K562 (cell line): Measurements from ENCODE around the gene PI4K2B. TPM values are rescaled to one million over a fixed set of nuclear protein-coding genes. Genes with fewer than 3 reads are reported as not detected.

ENCODE experiments used
- BCL6 ChIP-seq: fragments of 250-450 bp; sonication (Bioruptor Pico); IDR thresholded peaks from 2 replicates; pipeline ENCODE4 v1.4.0; 2020
- CHAMP1 ChIP-seq: fragments of 450-650 bp; IDR thresholded peaks from 2 replicates; pipeline ENCODE4 v1.6.1; 2016; ENCODE audit warnings: mild to moderate bottlenecking
- CXXC5 ChIP-seq: fragments of 250-450 bp; sonication (Bioruptor Pico); IDR thresholded peaks from 2 replicates; pipeline ENCODE4 v1.8.0; 2022; ENCODE audit warnings: inconsistent platforms, mild to moderate bottlenecking, moderate library complexity
- HDGF ChIP-seq: fragments of 450-650 bp; IDR thresholded peaks from 2 replicates; pipeline ENCODE4 v1.6.1; 2016
- HMG20B ChIP-seq: fragments of 250-450 bp; sonication (Bioruptor Pico); IDR thresholded peaks from 2 replicates; pipeline ENCODE4 v1.5.0; 2021; ENCODE audit warnings: mild to moderate bottlenecking
- KDM4B ChIP-seq, 2 experiments: fragments of 450-650 bp in 1 of 2; sonication (generic) in 1 of 2; IDR thresholded peaks; 2 replicates each; pipeline ENCODE4 v1.6.1; 2016 to 2017; ENCODE audit warnings: borderline replicate concordance in 2 of 2, antibody characterized with exemption in 1 of 2, low read depth in 1 of 2, mild to moderate bottlenecking in 1 of 2
- LARP7 ChIP-seq: fragments of 450-650 bp; IDR thresholded peaks from 2 replicates; pipeline ENCODE4 v1.6.1; 2016
- NKRF ChIP-seq: fragments of 450-650 bp; IDR thresholded peaks from 2 replicates; pipeline ENCODE4 v1.6.1; 2016; ENCODE audit warnings: borderline replicate concordance
- PCBP1 ChIP-seq: fragments of 200-400 bp; formaldehyde crosslinking; IDR thresholded peaks from 2 replicates; pipeline ENCODE4 v1.6.1; 2018; ENCODE audit warnings: mild to moderate bottlenecking, low read depth, low read length; ENCODE audit not compliant: poor library complexity, severe bottlenecking
- PML ChIP-seq: IDR thresholded peaks from 2 replicates; pipeline ENCODE4 v1.6.1; 2012; ENCODE audit warnings: low read length, inconsistent platforms
- RBM34 ChIP-seq: fragments of 200-400 bp; formaldehyde crosslinking; IDR thresholded peaks from 2 replicates; pipeline ENCODE4 v1.6.1; 2018; ENCODE audit warnings: low read length, borderline replicate concordance; ENCODE audit not compliant: insufficient read depth
- SIN3A ChIP-seq, 2 experiments: fragments of 150-350 bp in 1 of 2; IDR thresholded peaks; 2 replicates each; pipeline ENCODE4 v1.6.1; 2011 to 2016; ENCODE audit warnings: borderline replicate concordance in 2 of 2, low read depth in 2 of 2, low read length in 2 of 2, mild to moderate bottlenecking in 2 of 2, moderate library complexity in 2 of 2; ENCODE audit not compliant: control insufficient read depth in 1 of 2
- SIRT6 ChIP-seq: IDR thresholded peaks from one replicate; pipeline ENCODE4 v1.6.1; 2012; ENCODE audit warnings: low read depth, mild to moderate bottlenecking, control low read depth, inconsistent platforms, low read length, moderate library complexity
- SMARCA4 ChIP-seq: fragments of 450-650 bp; IDR thresholded peaks from 2 replicates; pipeline ENCODE4 v1.6.1; 2016
- STAT6 ChIP-seq: sonication (generic); formaldehyde crosslinking; IDR thresholded peaks from 2 replicates; pipeline ENCODE4 v1.8.1; 2023; ENCODE audit warnings: mild to moderate bottlenecking, missing genetic modification reagents
- ZNF354B ChIP-seq: fragments of 250-450 bp; sonication (Bioruptor Pico); IDR thresholded peaks from 2 replicates; pipeline ENCODE4 v1.4.0; 2020
- ZNF518B ChIP-seq: fragments of 250-450 bp; sonication (Bioruptor Pico); IDR thresholded peaks from 2 replicates; pipeline ENCODE4 v1.5.0; 2021; ENCODE audit warnings: mild to moderate bottlenecking, moderate library complexity
- ZNF561 ChIP-seq: fragments of 450-650 bp; formaldehyde crosslinking; conservative IDR thresholded peaks from 2 replicates; pipeline ENCODE4 v1.4.0; 2020; ENCODE audit warnings: mild to moderate bottlenecking, moderate library complexity
- polyA plus RNA-seq, 8 experiments: library from polyadenylated mRNA; depleted of rRNA in 4 of 8; stranded (reverse) in 5 of 8; unstranded in 3 of 8; fragments of >200 nt; fragmentation: Nextera tagmentation in 2 of 8; fragmentation: Illumina TruSeq in 1 of 8; extraction: Ambion mirVana in 2 of 8; extraction: Trizol in 1 of 8; gene quantifications; 2 replicates each; pipeline versions ENCODE4 v1.2.1 to v1.2.3, GENCODE V29; 2011 to 2014; ENCODE audit warnings: inconsistent platforms in 1 of 8, missing spikeins in 1 of 8
- total RNA-seq, 7 experiments: library from RNA; depleted of rRNA in 6 of 7; stranded (reverse); fragments of >200 nt in 6 of 7; fragmentation: Illumina TruSeq in 2 of 7; extraction: Trizol in 2 of 7; gene quantifications; 2 replicates each; pipeline versions ENCODE4 v1.2.1 to v1.2.3, GENCODE V29; 2011 to 2021; ENCODE audit warnings: low replicate concordance in 1 of 7

The PI4K2B gene
- total and polyA plus RNA-seq, 9 of the 15 experiments (the other 6 are each of a cell fraction or from before 2014, with no cell fraction given) = 4.5 to 21.4 (median 16.5) TPM

- peak; percentile 92 for TF ChIP-seq CHAMP1
- no peak for TF ChIP-seq PCBP1
- TF ChIP-seq ZNF354B = no peak
- TF ChIP-seq NKRF = peak; percentile 92
- no peak for TF ChIP-seq LARP7
- TF ChIP-seq SIRT6 = no peak
- no peak for TF ChIP-seq HDGF
- no peak for TF ChIP-seq RBM34
- peak in 1 of 2 experiments; percentile 93; a peak in 1 of 4 replicates for TF ChIP-seq KDM4B (IDR thresholded peaks at IDR 0.05; ENCODE audit: borderline replicate concordance in 2 of 2, low read depth in 1 of 2)
- no peak for TF ChIP-seq ZNF518B (CRISPR knock-in tag)
- no peak for TF ChIP-seq BCL6 (CRISPR knock-in tag)
- TF ChIP-seq HMG20B = no peak
- TF ChIP-seq PML = peak; percentile 74; the same call in 1 of the 2 replicates
- TF ChIP-seq SIN3A (IDR thresholded peaks at IDR 0.05; ENCODE audit: borderline replicate concordance in 2 of 2, control insufficient read depth in 1 of 2, low read depth in 2 of 2, low read length in 2 of 2) = peak; percentile 68 to 77; a peak in 2 of 4 replicates
- peak; percentile 76 for TF ChIP-seq CXXC5 (CRISPR knock-in tag)
- TF ChIP-seq ZNF561 (CRISPR knock-in tag) = no peak
- no peak for TF ChIP-seq SMARCA4
- TF ChIP-seq STAT6 (CRISPR knock-in tag) = no peak
Observed at GRCh38 chr4:25312496-25313200, 78.8 kb downstream of the PI4K2B start, which contains the start of gene ZCCHC4 (continued).
